Left lobe of liver (tissue), 2 donors: ENCODE results near the gene GPC3. TPM values are rescaled to one million over a fixed set of nuclear protein-coding genes. Genes with fewer than 3 reads are reported as not detected.
"Not testable (repeated sequence)": the region's sequence is repeated elsewhere in the genome, so short reads cannot be mapped to it uniquely, and the experiment has no call there.

ENCODE experiments used
- ATAC-seq: fragments of 200-7000 bp; cut with Tn5 transposase; one replicate; pipeline ENCODE4 v1.9.1; 2020; ENCODE audit warnings: mild to moderate bottlenecking, moderate library complexity
- DNase-seq: peaks from one replicate; pipeline ENCODE4 v3.0.0-alpha.2; 2020; ENCODE audit warnings: low spot score
- total RNA-seq: library from RNA; stranded (reverse); gene quantifications from one replicate; pipeline ENCODE4 v1.2.1, GENCODE V29; 2021
- donor health status: DM: no; HTN: no; CAD: no; lungs with moderate emphysema.
- donor health status: DM: no; HTN: yes; CAD: no.

GPC3 gene
- total RNA-seq = 1.1 TPM

- peak; percentile 96 for ATAC-seq
- DNase-seq = peak; percentile 44
These were observed at the start of gene GPC3 for GRCh38 chrX:133985164-133985966. Gene GPC3 (minus strand): TSS chrX:133985594.

- no peak for ATAC-seq
These were observed 47.0 kb upstream of the GPC3 start for GRCh38 chrX:134032441-134032840.

GRCh38 chrX:134026565-134027311 lies 41.3 kb upstream of the GPC3 start:
- peak; percentile 45 for DNase-seq

More at GRCh38 chrX:134032441-134032840, 47.0 kb upstream of the GPC3 start:
- no peak for DNase-seq

GRCh38 chrX:134025986-134026545 lies 40.7 kb upstream of the GPC3 start:
- ATAC-seq = no peak
- no peak for DNase-seq

More at GRCh38 chrX:134026565-134027311, 41.3 kb upstream of the GPC3 start:
- peak; percentile 98 for ATAC-seq

- no peak for ATAC-seq
- DNase-seq = no peak
These were observed 39.4 kb upstream of the GPC3 start for GRCh38 chrX:134024686-134025377.

GRCh38 chrX:134023851-134024281 lies 38.5 kb upstream of the GPC3 start:
- DNase-seq = no peak
- ATAC-seq = no peak

GRCh38 chrX:134020910-134021309 lies 35.5 kb upstream of the GPC3 start:
- DNase-seq (no peak), ATAC-seq (no peak)

GRCh38 chrX:134019567-134020206 lies 34.3 kb upstream of the GPC3 start:
- ATAC-seq (no peak), DNase-seq (no peak)

GRCh38 chrX:134016309-134016708 lies 30.9 kb upstream of the GPC3 start:
- not testable (repeated sequence) for DNase-seq, ATAC-seq

GRCh38 chrX:134015510-134015909 lies 30.1 kb upstream of the GPC3 start:
- DNase-seq, ATAC-seq: not testable (repeated sequence)

- DNase-seq (no peak), ATAC-seq (no peak)
These were observed 28.1 kb upstream of the GPC3 start for GRCh38 chrX:134013524-134013923.

GRCh38 chrX:134013092-134013497 lies 27.7 kb upstream of the GPC3 start:
- DNase-seq = no peak
- no peak for ATAC-seq

- ATAC-seq = no peak
These were observed 25.3 kb upstream of the GPC3 start for GRCh38 chrX:134010690-134011089.

GRCh38 chrX:134007716-134008115 lies 22.3 kb upstream of the GPC3 start:
- no peak for ATAC-seq
- DNase-seq = no peak

More at GRCh38 chrX:134010690-134011089, 25.3 kb upstream of the GPC3 start:
- DNase-seq = no peak

GRCh38 chrX:134006484-134007161 lies 21.2 kb upstream of the GPC3 start:
- DNase-seq (no peak), ATAC-seq (peak; percentile 51)

GRCh38 chrX:134004084-134004483 lies 18.7 kb upstream of the GPC3 start:
- ATAC-seq = no peak
- DNase-seq = no peak

GRCh38 chrX:134002921-134003615 lies 17.7 kb upstream of the GPC3 start:
- no peak for ATAC-seq
- no peak for DNase-seq

GRCh38 chrX:134000260-134001245 lies 15.2 kb upstream of the GPC3 start:
- DNase-seq = no peak
- no peak for ATAC-seq
